Measurements from ENCODE around the gene TMEM238. TPM values are rescaled to one million over a fixed set of nuclear protein-coding genes. Genes with fewer than 3 reads are reported as not detected.

The TMEM238 gene
- total and polyA plus RNA-seq, 9 of the 15 experiments (the other 6 are each of a cell fraction or from before 2014, with no cell fraction given): 0.18 to 5.1 (median 1.3) TPM; not detected in 4

DNA sequence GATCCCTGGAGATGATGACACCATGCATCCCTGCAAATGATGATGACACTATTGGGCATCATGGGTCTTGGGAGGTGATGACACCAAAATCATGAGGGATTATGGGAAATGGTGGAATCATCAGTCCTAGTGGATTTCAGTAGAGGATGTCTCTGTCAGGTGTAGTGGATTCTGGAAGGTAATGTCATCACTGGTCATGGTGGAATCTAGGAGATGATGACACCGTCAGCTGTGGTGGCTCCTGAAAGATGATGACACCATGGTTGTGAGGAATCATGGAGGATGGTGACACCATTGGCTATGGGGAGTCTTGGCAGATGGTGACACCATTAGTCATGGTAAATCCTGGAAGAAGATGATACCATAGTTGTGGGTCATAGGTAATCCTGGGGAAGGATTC is 47.1 kb upstream of the TMEM238 start (continued):
- TF ChIP-seq ZNF143 (CRISPR knock-in tag; IDR thresholded peaks at IDR 0.05) (peak; percentile 41; the same call in 1 of the 2 replicates), HMGN3 (IDR thresholded peaks at IDR 0.05; ENCODE audit: borderline replicate concordance, extremely low read depth, insufficient read length, low read depth, low read length) (no peak), ZFX (CRISPR knock-in tag; IDR thresholded peaks at IDR 0.05) (no peak), ZNF174 (CRISPR knock-in tag; IDR thresholded peaks at IDR 0.05) (no peak)
- TF ChIP-seq, protein P1, sequence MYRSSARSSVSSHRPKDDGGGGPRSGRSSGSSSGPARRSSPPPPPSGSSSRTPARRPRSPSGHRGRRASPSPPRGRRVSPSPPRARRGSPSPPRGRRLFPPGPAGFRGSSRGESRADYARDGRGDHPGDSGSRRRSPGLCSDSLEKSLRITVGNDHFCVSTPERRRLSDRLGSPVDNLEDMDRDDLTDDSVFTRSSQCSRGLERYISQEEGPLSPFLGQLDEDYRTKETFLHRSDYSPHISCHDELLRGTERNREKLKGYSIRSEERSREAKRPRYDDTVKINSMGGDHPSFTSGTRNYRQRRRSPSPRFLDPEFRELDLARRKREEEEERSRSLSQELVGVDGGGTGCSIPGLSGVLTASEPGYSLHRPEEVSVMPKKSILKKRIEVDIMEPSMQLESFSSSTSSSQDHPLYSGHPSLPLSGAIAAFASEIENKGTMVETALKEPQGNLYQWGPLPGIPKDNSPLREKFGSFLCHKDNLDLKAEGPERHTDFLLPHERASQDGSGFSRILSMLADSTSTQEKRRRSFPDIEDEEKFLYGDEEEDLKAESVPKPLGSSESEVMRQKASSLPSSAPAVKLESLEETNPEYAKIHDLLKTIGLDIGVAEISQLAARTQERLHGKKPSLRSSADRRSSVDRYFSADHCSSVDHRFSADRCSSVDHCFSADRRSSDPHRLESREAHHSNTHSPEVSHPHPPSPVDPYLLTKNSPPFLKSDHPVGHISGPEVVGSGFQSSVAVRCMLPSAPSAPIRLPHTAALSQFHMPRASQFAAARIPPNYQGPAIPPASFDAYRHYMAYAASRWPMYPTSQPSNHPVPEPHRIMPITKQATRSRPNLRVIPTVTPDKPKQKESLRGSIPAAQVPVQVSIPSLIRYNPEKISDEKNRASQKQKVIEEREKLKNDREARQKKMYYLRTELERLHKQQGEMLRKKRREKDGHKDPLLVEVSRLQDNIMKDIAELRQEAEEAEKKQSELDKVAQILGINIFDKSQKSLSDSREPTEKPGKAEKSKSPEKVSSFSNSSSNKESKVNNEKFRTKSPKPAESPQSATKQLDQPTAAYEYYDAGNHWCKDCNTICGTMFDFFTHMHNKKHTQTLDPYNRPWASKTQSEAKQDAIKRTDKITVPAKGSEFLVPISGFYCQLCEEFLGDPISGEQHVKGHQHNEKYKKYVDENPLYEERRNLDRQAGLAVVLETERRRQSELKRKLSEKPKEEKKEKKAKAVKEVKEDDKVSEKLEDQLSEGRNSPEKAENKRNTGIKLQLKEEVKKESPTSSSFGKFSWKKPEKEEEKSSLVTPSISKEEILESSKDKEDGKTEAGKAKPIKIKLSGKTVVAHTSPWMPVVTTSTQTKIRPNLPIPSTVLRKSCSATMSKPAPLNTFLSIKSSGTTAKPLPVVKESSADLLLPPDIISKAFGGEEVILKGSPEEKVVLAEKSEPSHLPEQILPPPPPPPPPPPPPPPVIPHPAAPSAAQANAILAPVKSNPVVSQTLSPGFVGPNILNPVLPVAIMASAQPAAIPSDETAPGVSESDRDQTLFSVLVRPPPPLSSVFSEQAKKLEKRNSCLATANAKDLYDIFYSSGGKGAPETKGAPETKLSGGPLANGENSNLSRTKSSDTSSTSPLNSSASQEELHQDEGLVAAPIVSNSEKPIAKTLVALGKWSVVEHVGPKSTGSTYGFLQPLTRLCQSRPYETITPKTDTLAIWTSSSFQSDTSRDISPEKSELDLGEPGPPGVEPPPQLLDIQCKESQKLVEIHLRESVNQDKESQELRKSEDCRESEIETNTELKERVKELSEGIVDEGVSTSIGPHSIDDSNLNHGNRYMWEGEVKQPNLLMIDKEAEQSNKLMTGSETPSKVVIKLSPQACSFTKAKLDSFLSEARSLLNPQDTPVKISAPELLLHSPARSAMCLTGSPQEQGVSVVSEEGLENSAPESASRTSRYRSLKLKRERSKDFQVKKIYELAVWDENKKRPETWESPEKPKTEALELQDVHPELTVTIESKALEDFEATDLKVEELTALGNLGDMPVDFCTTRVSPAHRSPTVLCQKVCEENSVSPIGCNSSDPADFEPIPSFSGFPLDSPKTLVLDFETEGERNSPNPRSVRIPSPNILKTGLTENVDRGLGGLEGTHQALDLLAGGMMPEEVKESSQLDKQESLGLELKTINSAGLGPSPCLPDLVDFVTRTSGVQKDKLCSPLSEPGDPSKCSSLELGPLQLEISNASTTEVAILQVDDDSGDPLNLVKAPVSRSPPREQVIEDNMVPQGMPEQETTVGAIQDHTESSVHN (IDR thresholded peaks at IDR 0.05; ENCODE audit: borderline replicate concordance in 1 of 2, low read depth in 1 of 2): peak in 1 of 2 experiments; percentile 42; a peak in 1 of 4 replicates

Measured in K562 (cell line).